ENCODE measurements around the gene PLPPR3.
"Not testable (repeated sequence)": the region's sequence is repeated elsewhere in the genome, so short reads cannot be mapped to it uniquely, and the experiment has no call there.

PLPPR3 gene

GRCh38 chr19:854549-854948, 32.8 kb upstream of the PLPPR3 start:
- DNase-seq (ENCODE audit: low spot score), result no peak

GRCh38 chr19:853614-854220, 32.0 kb upstream of the PLPPR3 start:
- not testable (repeated sequence) for DNase-seq (ENCODE audit: low spot score)

- no peak for DNase-seq (ENCODE audit: low spot score)
Measured at GRCh38 chr19:853014-853585, 31.3 kb upstream of the PLPPR3 start.

GRCh38 chr19:852136-853013, 30.6 kb upstream of the PLPPR3 start, which contains the start of gene ELANE:
Gene ELANE, plus strand, starts transcription at chr19:852303. Its CDS starts 26 bp downstream, at chr19:852329.
- no peak for DNase-seq (ENCODE audit: low spot score)

GRCh38 chr19:850979-851335, 29.2 kb upstream of the PLPPR3 start:
- DNase-seq (ENCODE audit: low spot score), result no peak

GRCh38 chr19:850221-850978, 28.6 kb upstream of the PLPPR3 start:
- no peak for DNase-seq (ENCODE audit: low spot score)

GRCh38 chr19:849195-849594, 27.4 kb upstream of the PLPPR3 start:
- DNase-seq (ENCODE audit: low spot score), result not testable (repeated sequence)

GRCh38 chr19:848386-848921, 26.7 kb upstream of the PLPPR3 start:
- DNase-seq (ENCODE audit: low spot score), result no peak

GRCh38 chr19:845707-846521, 24.2 kb upstream of the PLPPR3 start:
- DNase-seq (ENCODE audit: low spot score), result no peak

GRCh38 chr19:844546-844971, 22.8 kb upstream of the PLPPR3 start:
- DNase-seq (ENCODE audit: low spot score), result no peak

- no peak for DNase-seq (ENCODE audit: low spot score)
Measured at GRCh38 chr19:843836-844545, 22.2 kb upstream of the PLPPR3 start.

GRCh38 chr19:843180-843835, 21.6 kb upstream of the PLPPR3 start:
- no peak for DNase-seq (ENCODE audit: low spot score)

- not testable (repeated sequence) for DNase-seq (ENCODE audit: low spot score)
Measured at GRCh38 chr19:842802-843179, 21.0 kb upstream of the PLPPR3 start.

GRCh38 chr19:840519-841206, 18.9 kb upstream of the PLPPR3 start, which contains the start of gene PRTN3:
Gene PRTN3, plus strand, starts transcription at chr19:840999. Its CDS starts 10 bp downstream, at chr19:841009.
- no peak for DNase-seq (ENCODE audit: low spot score)

- no peak for DNase-seq (ENCODE audit: low spot score)
Measured at GRCh38 chr19:835210-835810, 13.6 kb upstream of the PLPPR3 start.

GRCh38 chr19:834216-834615, 12.5 kb upstream of the PLPPR3 start:
- no peak for DNase-seq (ENCODE audit: low spot score)

GRCh38 chr19:831407-832369, 9.9 kb upstream of the PLPPR3 start:
- DNase-seq (ENCODE audit: low spot score), result no peak
